H7 (cell line): ENCODE data around the gene RAB9A. TPM values are rescaled to one million over a fixed set of nuclear protein-coding genes. Genes with fewer than 3 reads are reported as not detected.
"Not testable (repeated sequence)": the region's sequence is repeated elsewhere in the genome, so short reads cannot be mapped to it uniquely, and the experiment has no call there.

Experiments
- DNase-seq: peaks from one replicate; pipeline ENCODE4 v3.0.0; 2012
- H3K27me3 ChIP-seq: 2 replicates; pipeline ENCODE4 v1.6.0; 2011; ENCODE audit warnings: mild to moderate bottlenecking, low read length; ENCODE audit not compliant: control insufficient read depth, insufficient read depth
- H3K36me3 ChIP-seq: replicated peaks from 2 replicates; pipeline ENCODE4 v1.5.1; 2011; ENCODE audit warnings: low read length; ENCODE audit not compliant: control insufficient read depth, insufficient read depth
- H3K4me3 ChIP-seq: 2 replicates; pipeline ENCODE4 v1.5.1; 2011; ENCODE audit warnings: low read depth, mild to moderate bottlenecking, control low read depth, low read length, moderate library complexity; ENCODE audit not compliant: insufficient read depth
- total RNA-seq: library from RNA; depleted of rRNA; stranded (reverse); fragments of >200 nt; shearing (Covaris generic); gene quantifications from 2 replicates; pipeline ENCODE4 v1.2.3, GENCODE V29; 2014

Gene RAB9A
- total RNA-seq, 1 experiment from 2014 or later: 82.6 TPM

- peak; percentile 15 for DNase-seq
Observed at GRCh38 chrX:13659063-13659462, 29.9 kb upstream of the RAB9A start.

GRCh38 chrX:13661735-13662288 lies 27.1 kb upstream of the RAB9A start:
- DNase-seq: no peak
- no peak overlapping the region for H3K4me3 ChIP-seq

More at GRCh38 chrX:13659063-13659462, 29.9 kb upstream of the RAB9A start:
- Histone ChIP-seq H3K27me3 (no peaks in the 10 kb centered on the region), H3K36me3 (peaks cover 3% of the 10 kb centered on the region; the same call in 1 of the 2 replicates), H3K4me3 (no peak overlapping the region)

GRCh38 chrX:13662355-13662791 lies 26.6 kb upstream of the RAB9A start:
- no peak for DNase-seq
- peaks cover 3% of the 10 kb centered on the region; the same call in 1 of the 2 replicates for H3K36me3 ChIP-seq
- H3K27me3 ChIP-seq: no peaks in the 10 kb centered on the region
- no peak overlapping the region for H3K4me3 ChIP-seq

More at GRCh38 chrX:13661735-13662288, 27.1 kb upstream of the RAB9A start:
- Histone ChIP-seq H3K27me3 (no peaks in the 10 kb centered on the region), H3K36me3 (peaks cover 3% of the 10 kb centered on the region; the same call in 1 of the 2 replicates)

GRCh38 chrX:13664020-13664419 lies 24.9 kb upstream of the RAB9A start:
- H3K27me3 ChIP-seq: no peaks in the 10 kb centered on the region
- peaks cover 3% of the 10 kb centered on the region; the same call in 1 of the 2 replicates for H3K36me3 ChIP-seq
- no peak overlapping the region for H3K4me3 ChIP-seq
- no peak for DNase-seq

- H3K36me3 ChIP-seq: peaks cover 3% of the 10 kb centered on the region; the same call in 1 of the 2 replicates
- DNase-seq: no peak
- no peak overlapping the region for H3K4me3 ChIP-seq
- no peaks in the 10 kb centered on the region for H3K27me3 ChIP-seq
Observed at GRCh38 chrX:13666836-13667235, 22.1 kb upstream of the RAB9A start.

GRCh38 chrX:13667919-13668318 lies 21.0 kb upstream of the RAB9A start:
- H3K27me3 ChIP-seq: no peaks in the 10 kb centered on the region
- no peak for DNase-seq
- no peaks in the 10 kb centered on the region; the same call in 1 of the 2 replicates for H3K36me3 ChIP-seq
- no peak overlapping the region for H3K4me3 ChIP-seq

GRCh38 chrX:13669246-13669737 lies 19.6 kb upstream of the RAB9A start:
- Histone ChIP-seq H3K36me3 (no peaks in the 10 kb centered on the region), H3K27me3 (no peaks in the 10 kb centered on the region), H3K4me3 (no peak overlapping the region)
- no peak for DNase-seq

- not testable (repeated sequence) for H3K4me3 ChIP-seq, H3K27me3 ChIP-seq
Observed at GRCh38 chrX:13669755-13670154, 19.2 kb upstream of the RAB9A start.

GRCh38 chrX:13670197-13670596 lies 18.7 kb upstream of the RAB9A start:
- no peaks in the 10 kb centered on the region for H3K36me3 ChIP-seq
- DNase-seq: no peak
- no peak overlapping the region for H3K4me3 ChIP-seq

More at GRCh38 chrX:13669755-13670154, 19.2 kb upstream of the RAB9A start:
- DNase-seq, H3K36me3 ChIP-seq: not testable (repeated sequence)

GRCh38 chrX:13673016-13673415 lies 15.9 kb upstream of the RAB9A start:
- DNase-seq: peak; percentile 43
- Histone ChIP-seq H3K4me3 (no peak overlapping the region), H3K27me3 (no peaks in the 10 kb centered on the region), H3K36me3 (no peaks in the 10 kb centered on the region)

More at GRCh38 chrX:13670197-13670596, 18.7 kb upstream of the RAB9A start:
- H3K27me3 ChIP-seq: no peaks in the 10 kb centered on the region

- Histone ChIP-seq H3K4me3 (no peak overlapping the region), H3K36me3 (no peaks in the 10 kb centered on the region)
- no peak for DNase-seq
Observed at GRCh38 chrX:13676885-13677284, 12.0 kb upstream of the RAB9A start.

GRCh38 chrX:13679700-13680099 lies 9.2 kb upstream of the RAB9A start:
- H3K27me3 ChIP-seq, H3K36me3 ChIP-seq, DNase-seq, H3K4me3 ChIP-seq: not testable (repeated sequence)

More at GRCh38 chrX:13676885-13677284, 12.0 kb upstream of the RAB9A start:
- no peaks in the 10 kb centered on the region for H3K27me3 ChIP-seq

- Histone ChIP-seq H3K36me3 (no peaks in the 10 kb centered on the region), H3K27me3 (no peaks in the 10 kb centered on the region), H3K4me3 (no peak overlapping the region)
- no peak for DNase-seq
Observed at GRCh38 chrX:13681595-13681994, 7.3 kb upstream of the RAB9A start.

GRCh38 chrX:13684361-13684760 lies 4.6 kb upstream of the RAB9A start:
- no peaks in the 10 kb centered on the region for H3K36me3 ChIP-seq
- peaks cover 2% of the 10 kb centered on the region; the same call in 1 of the 2 replicates for H3K27me3 ChIP-seq
- H3K4me3 ChIP-seq: no peak overlapping the region
- no peak for DNase-seq

GRCh38 chrX:13685126-13685763 lies 3.7 kb upstream of the RAB9A start:
- Histone ChIP-seq H3K36me3 (no peaks in the 10 kb centered on the region), H3K27me3 (peaks cover 2% of the 10 kb centered on the region; the same call in 1 of the 2 replicates), H3K4me3 (no peak overlapping the region)
- DNase-seq: no peak
